HepG2 (cell line): ENCODE measurements around the gene C20orf204. TPM values are rescaled to one million over a fixed set of nuclear protein-coding genes. Genes with fewer than 3 reads are reported as not detected.

ENCODE experiments used
- CC2D1A ChIP-seq: sonication (generic); formaldehyde crosslinking; IDR thresholded peaks from 2 replicates; pipeline ENCODE4 v1.8.1; 2023; ENCODE audit warnings: mild to moderate bottlenecking, missing genetic modification reagents
- CEBPG ChIP-seq: IDR thresholded peaks from 2 replicates; pipeline ENCODE4 v1.6.1; 2016
- HOXA7 ChIP-seq: sonication (generic); formaldehyde crosslinking; IDR thresholded peaks from 2 replicates; pipeline ENCODE4 v1.8.1; 2022; ENCODE audit warnings: mild to moderate bottlenecking, missing genetic modification reagents, moderate library complexity
- KLF9 ChIP-seq: IDR thresholded peaks from 2 replicates; pipeline ENCODE4 v1.6.1; 2016; ENCODE audit warnings: low read depth
- MXD4 ChIP-seq: IDR thresholded peaks from 2 replicates; pipeline ENCODE4 v1.6.1; 2016; ENCODE audit warnings: mild to moderate bottlenecking, missing biosample characterization, missing genetic modification reagents
- PLRG1 ChIP-seq: fragments of 450-650 bp; conservative IDR thresholded peaks from 2 replicates; pipeline ENCODE4 v1.6.1; 2016
- SAFB2 ChIP-seq: sonication (generic); formaldehyde crosslinking; IDR thresholded peaks from 2 replicates; pipeline ENCODE4 v1.5.1; 2020; ENCODE audit warnings: missing genetic modification reagents, low read depth, mild to moderate bottlenecking, borderline replicate concordance
- ZC3H13 ChIP-seq: sonication (generic); formaldehyde crosslinking; IDR thresholded peaks from 2 replicates; pipeline ENCODE4 v1.8.1; 2023; ENCODE audit warnings: mild to moderate bottlenecking, missing genetic modification reagents, moderate library complexity
- ZFAT ChIP-seq: sonication (generic); formaldehyde crosslinking; conservative IDR thresholded peaks from 2 replicates; pipeline ENCODE4 v1.8.1; 2023; ENCODE audit warnings: missing genetic modification reagents, inconsistent platforms
- ZMYM4 ChIP-seq: sonication (generic); formaldehyde crosslinking; IDR thresholded peaks from 2 replicates; pipeline ENCODE4 v1.8.1; 2023; ENCODE audit warnings: mild to moderate bottlenecking, missing genetic modification reagents
- ZNF160 ChIP-seq: sonication (generic); formaldehyde crosslinking; IDR thresholded peaks from 2 replicates; pipeline ENCODE4 v1.8.0; 2022; ENCODE audit warnings: mild to moderate bottlenecking, inconsistent platforms, missing genetic modification reagents
- ZNF510 ChIP-seq: sonication (generic); formaldehyde crosslinking; IDR thresholded peaks from 2 replicates; pipeline ENCODE4 v1.4.0; 2020; ENCODE audit warnings: low read depth, mild to moderate bottlenecking, missing genetic modification reagents
- ZNF598 ChIP-seq: sonication (generic); formaldehyde crosslinking; IDR thresholded peaks from 2 replicates; pipeline ENCODE4 v1.5.1; 2020; ENCODE audit warnings: mild to moderate bottlenecking, missing genetic modification reagents, borderline replicate concordance
- ZNF720 ChIP-seq: sonication (generic); formaldehyde crosslinking; IDR thresholded peaks from 2 replicates; pipeline ENCODE4 v1.4.0; 2020; ENCODE audit warnings: missing genetic modification reagents
- polyA plus RNA-seq, 8 experiments: library from polyadenylated mRNA; depleted of rRNA in 3 of 8; stranded (reverse) in 7 of 8; unstranded in 1 of 8; fragments of >200 nt; fragmentation: Illumina TruSeq in 4 of 8; extraction: Trizol in 4 of 8; gene quantifications; 2 replicates each; pipeline versions ENCODE4 v1.2.1 to v1.2.3, GENCODE V29; 2011 to 2016; ENCODE audit warnings: low read depth in 4 of 8, missing spikeins in 1 of 8, mixed read lengths in 1 of 8; ENCODE audit not compliant: insufficient read depth in 1 of 8
- total RNA-seq, 5 experiments: library from RNA; depleted of rRNA; stranded (reverse); fragments of >200 nt; fragmentation: Illumina TruSeq; extraction: Trizol; gene quantifications; 2 replicates each; pipeline ENCODE4 v1.2.3, GENCODE V29; 2016; ENCODE audit warnings: low read depth in 1 of 5
- TF ChIP-seq, protein P1 (sequence below): sonication (generic); formaldehyde crosslinking; IDR thresholded peaks from 2 replicates; pipeline ENCODE4 v1.4.0; 2020; ENCODE audit warnings: missing genetic modification reagents
- TF ChIP-seq, protein P2 (sequence below): sonication (generic); formaldehyde crosslinking; IDR thresholded peaks from 2 replicates; pipeline ENCODE4 v1.8.1; 2023; ENCODE audit warnings: mild to moderate bottlenecking, missing genetic modification reagents
- TF ChIP-seq, protein P3 (sequence below): sonication (generic); formaldehyde crosslinking; IDR thresholded peaks from 2 replicates; pipeline ENCODE4 v1.5.0; 2020; ENCODE audit warnings: missing genetic modification reagents, mild to moderate bottlenecking, borderline replicate concordance
- TF ChIP-seq, protein P4 (sequence below): sonication (generic); formaldehyde crosslinking; IDR thresholded peaks from 2 replicates; pipeline ENCODE4 v1.5.1; 2020; ENCODE audit warnings: missing genetic modification reagents, mild to moderate bottlenecking, borderline replicate concordance
- TF ChIP-seq, protein P5 (sequence below): IDR thresholded peaks from 2 replicates; pipeline ENCODE4 v1.6.1; 2018; ENCODE audit warnings: missing genetic modification reagents

Gene C20orf204
- total and polyA plus RNA-seq, 2 of the 13 experiments (the other 11 are each of a cell fraction or from before 2014, with no cell fraction given): 22.1 to 80.0 TPM

DNA sequence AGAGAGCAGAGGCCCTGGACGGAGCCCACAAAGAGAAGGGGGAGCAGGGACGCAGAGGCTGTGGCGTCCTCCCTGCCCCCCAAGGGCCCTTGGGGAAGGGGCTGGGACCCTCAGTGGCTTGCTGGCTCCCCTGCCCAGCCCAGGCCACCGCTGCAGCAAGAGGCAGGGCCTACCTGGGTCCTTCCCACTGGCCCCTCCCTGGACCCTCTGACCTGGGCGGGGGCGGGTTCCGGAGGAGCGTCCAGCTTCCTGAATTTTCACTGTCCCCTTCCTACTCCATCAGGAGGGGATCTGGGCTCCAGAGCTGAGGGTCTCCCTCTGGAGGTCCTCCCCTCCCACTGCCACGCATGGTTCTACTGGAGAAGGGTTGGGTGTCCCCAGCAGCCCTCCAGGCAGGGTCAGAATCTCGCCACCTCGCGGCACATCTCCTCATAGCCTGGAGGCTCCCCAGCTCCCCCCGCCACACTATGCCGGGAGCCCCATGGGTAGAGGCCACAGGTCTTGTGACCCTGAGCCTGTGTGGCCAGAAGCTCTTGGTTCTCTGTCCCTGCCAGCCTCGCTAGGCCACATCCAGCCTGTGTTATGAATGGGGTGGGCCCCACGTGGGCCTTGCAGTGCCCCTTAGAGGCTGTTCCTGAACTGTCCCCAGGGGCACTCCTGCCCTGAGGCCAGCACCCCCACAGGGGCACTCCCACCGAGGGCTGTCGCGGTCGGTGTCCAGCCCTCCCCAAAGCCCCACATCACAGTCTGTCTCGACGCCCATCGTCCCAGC is 14.5 kb downstream of the C20orf204 start (continued):
- TF ChIP-seq, protein P1, sequence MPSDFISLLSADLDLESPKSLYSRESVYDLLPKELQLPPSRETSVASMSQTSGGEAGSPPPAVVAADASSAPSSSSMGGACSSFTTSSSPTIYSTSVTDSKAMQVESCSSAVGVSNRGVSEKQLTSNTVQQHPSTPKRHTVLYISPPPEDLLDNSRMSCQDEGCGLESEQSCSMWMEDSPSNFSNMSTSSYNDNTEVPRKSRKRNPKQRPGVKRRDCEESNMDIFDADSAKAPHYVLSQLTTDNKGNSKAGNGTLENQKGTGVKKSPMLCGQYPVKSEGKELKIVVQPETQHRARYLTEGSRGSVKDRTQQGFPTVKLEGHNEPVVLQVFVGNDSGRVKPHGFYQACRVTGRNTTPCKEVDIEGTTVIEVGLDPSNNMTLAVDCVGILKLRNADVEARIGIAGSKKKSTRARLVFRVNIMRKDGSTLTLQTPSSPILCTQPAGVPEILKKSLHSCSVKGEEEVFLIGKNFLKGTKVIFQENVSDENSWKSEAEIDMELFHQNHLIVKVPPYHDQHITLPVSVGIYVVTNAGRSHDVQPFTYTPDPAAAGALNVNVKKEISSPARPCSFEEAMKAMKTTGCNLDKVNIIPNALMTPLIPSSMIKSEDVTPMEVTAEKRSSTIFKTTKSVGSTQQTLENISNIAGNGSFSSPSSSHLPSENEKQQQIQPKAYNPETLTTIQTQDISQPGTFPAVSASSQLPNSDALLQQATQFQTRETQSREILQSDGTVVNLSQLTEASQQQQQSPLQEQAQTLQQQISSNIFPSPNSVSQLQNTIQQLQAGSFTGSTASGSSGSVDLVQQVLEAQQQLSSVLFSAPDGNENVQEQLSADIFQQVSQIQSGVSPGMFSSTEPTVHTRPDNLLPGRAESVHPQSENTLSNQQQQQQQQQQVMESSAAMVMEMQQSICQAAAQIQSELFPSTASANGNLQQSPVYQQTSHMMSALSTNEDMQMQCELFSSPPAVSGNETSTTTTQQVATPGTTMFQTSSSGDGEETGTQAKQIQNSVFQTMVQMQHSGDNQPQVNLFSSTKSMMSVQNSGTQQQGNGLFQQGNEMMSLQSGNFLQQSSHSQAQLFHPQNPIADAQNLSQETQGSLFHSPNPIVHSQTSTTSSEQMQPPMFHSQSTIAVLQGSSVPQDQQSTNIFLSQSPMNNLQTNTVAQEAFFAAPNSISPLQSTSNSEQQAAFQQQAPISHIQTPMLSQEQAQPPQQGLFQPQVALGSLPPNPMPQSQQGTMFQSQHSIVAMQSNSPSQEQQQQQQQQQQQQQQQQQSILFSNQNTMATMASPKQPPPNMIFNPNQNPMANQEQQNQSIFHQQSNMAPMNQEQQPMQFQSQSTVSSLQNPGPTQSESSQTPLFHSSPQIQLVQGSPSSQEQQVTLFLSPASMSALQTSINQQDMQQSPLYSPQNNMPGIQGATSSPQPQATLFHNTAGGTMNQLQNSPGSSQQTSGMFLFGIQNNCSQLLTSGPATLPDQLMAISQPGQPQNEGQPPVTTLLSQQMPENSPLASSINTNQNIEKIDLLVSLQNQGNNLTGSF: peak; percentile 83
- TF ChIP-seq ZNF160 (peak; percentile 65; the same call in 1 of the 2 replicates), SAFB2 (CRISPR knock-in tag) (no peak), ZFAT (CRISPR knock-in tag) (0 out of 2 replicates have a peak, but pooled peaks have one; percentile 62), CC2D1A (0 out of 2 replicates have a peak, but pooled peaks have one; percentile 63), MXD4 (peak; percentile 82; the same call in 1 of the 2 replicates), HOXA7 (CRISPR knock-in tag) (no peak), ZC3H13 (CRISPR knock-in tag) (peak; percentile 64), PLRG1 (no peak), ZMYM4 (CRISPR knock-in tag) (peak; percentile 44; the same call in 1 of the 2 replicates), CEBPG (no peak; the same call in 1 of the 2 replicates), ZNF598 (CRISPR knock-in tag) (peak; percentile 75; the same call in 1 of the 2 replicates), ZNF510 (CRISPR knock-in tag) (no peak), ZNF720 (CRISPR knock-in tag) (no peak; the same call in 1 of the 2 replicates), KLF9 (CRISPR knock-in tag) (peak; percentile 47; the same call in 1 of the 2 replicates)
- TF ChIP-seq, protein P2, sequence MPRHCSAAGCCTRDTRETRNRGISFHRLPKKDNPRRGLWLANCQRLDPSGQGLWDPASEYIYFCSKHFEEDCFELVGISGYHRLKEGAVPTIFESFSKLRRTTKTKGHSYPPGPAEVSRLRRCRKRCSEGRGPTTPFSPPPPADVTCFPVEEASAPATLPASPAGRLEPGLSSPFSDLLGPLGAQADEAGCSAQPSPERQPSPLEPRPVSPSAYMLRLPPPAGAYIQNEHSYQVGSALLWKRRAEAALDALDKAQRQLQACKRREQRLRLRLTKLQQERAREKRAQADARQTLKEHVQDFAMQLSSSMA: peak; percentile 23; the same call in 1 of the 2 replicates
- TF ChIP-seq, protein P3, sequence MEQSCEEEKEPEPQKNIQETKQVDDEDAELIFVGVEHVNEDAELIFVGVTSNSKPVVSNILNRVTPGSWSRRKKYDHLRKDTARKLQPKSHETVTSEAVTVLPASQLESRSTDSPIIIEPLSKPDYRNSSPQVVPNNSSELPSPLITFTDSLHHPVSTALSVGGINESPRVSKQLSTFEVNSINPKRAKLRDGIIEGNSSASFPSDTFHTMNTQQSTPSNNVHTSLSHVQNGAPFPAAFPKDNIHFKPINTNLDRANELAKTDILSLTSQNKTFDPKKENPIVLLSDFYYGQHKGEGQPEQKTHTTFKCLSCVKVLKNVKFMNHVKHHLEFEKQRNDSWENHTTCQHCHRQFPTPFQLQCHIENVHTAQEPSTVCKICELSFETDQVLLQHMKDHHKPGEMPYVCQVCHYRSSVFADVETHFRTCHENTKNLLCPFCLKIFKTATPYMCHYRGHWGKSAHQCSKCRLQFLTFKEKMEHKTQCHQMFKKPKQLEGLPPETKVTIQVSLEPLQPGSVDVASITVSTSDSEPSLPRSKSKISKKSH (CRISPR knock-in tag): peak; percentile 51
- TF ChIP-seq, protein P4, sequence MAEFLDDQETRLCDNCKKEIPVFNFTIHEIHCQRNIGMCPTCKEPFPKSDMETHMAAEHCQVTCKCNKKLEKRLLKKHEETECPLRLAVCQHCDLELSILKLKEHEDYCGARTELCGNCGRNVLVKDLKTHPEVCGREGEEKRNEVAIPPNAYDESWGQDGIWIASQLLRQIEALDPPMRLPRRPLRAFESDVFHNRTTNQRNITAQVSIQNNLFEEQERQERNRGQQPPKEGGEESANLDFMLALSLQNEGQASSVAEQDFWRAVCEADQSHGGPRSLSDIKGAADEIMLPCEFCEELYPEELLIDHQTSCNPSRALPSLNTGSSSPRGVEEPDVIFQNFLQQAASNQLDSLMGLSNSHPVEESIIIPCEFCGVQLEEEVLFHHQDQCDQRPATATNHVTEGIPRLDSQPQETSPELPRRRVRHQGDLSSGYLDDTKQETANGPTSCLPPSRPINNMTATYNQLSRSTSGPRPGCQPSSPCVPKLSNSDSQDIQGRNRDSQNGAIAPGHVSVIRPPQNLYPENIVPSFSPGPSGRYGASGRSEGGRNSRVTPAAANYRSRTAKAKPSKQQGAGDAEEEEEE (CRISPR knock-in tag): no peak
- TF ChIP-seq, protein P5, sequence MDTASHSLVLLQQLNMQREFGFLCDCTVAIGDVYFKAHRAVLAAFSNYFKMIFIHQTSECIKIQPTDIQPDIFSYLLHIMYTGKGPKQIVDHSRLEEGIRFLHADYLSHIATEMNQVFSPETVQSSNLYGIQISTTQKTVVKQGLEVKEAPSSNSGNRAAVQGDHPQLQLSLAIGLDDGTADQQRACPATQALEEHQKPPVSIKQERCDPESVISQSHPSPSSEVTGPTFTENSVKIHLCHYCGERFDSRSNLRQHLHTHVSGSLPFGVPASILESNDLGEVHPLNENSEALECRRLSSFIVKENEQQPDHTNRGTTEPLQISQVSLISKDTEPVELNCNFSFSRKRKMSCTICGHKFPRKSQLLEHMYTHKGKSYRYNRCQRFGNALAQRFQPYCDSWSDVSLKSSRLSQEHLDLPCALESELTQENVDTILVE (CRISPR knock-in tag): peak; percentile 72; the same call in 1 of the 2 replicates
